LHCN-M2 (cell line): ENCODE measurements around the gene UGT2B7. TPM values are rescaled to one million over a fixed set of nuclear protein-coding genes. Genes with fewer than 3 reads are reported as not detected.
"Not testable (repeated sequence)": the region's sequence is repeated elsewhere in the genome, so short reads cannot be mapped to it uniquely, and the experiment has no call there.

ENCODE experiments used
- DNase-seq: peaks from one replicate; pipeline ENCODE4 v3.0.0-alpha.2; 2012; ENCODE audit warnings: low read depth
- polyA plus RNA-seq: library from polyadenylated mRNA; unstranded; fragments of >200 nt; gene quantifications from one replicate; pipeline ENCODE4 v1.2.1, GENCODE V29; 2012; ENCODE audit warnings: missing spikeins
- total RNA-seq: library from RNA; depleted of rRNA; stranded (reverse); fragments of >200 nt; gene quantifications from 2 replicates; pipeline ENCODE4 v1.2.3, GENCODE V29; 2014; rRNA removed

UGT2B7 gene
- total RNA-seq, result 0.57 and 1.2 TPM in 2 replicates
- 0.29 TPM for polyA plus RNA-seq

GRCh38 chr4:69096111-69096656 is at the start of gene UGT2B7:
Gene UGT2B7, plus strand, starts transcription at chr4:69096474. Its CDS starts 47 bp downstream, at chr4:69096521.
- no peak for DNase-seq

DNA sequence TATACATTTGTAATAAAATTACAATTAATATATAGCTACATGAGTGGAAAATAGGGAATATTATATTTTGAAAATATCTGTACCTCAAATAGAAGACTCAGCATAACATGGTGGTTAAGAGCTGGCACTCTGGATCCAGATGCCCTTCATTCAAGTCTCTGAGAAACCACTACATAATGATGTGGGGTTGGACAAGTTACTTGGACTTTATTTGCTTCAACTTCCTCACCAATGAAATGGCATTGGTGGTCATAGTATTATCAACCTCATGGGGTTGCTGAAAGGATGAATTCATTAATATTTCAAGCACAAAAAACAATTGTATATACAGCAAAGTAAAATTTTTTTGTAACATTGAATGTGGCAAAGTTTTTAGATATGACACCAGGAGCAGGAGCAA is 46.4 kb upstream of the UGT2B7 start:
- no peak for DNase-seq

- not testable (repeated sequence) for DNase-seq
Observed at GRCh38 chr4:69050853-69051575, 45.3 kb upstream of the UGT2B7 start.

DNA sequence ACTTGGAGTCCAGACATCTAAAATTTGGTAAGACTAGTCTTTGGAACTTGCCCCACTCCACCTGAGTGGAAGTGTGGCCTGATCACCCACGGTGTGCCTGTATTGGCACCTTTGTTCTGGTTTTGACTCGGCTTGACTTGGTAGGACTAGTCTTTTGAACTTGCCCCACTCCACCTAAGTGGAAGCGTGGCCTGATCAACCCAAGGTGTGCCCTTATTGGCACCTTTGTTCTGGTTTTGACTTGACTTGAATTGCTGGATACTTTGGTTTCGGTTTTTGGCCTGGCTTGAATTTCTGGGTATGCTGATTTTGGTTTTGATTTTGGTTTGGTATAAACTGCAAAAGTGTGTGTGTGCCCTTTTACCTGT is 44.7 kb upstream of the UGT2B7 start:
- no peak for DNase-seq

DNA sequence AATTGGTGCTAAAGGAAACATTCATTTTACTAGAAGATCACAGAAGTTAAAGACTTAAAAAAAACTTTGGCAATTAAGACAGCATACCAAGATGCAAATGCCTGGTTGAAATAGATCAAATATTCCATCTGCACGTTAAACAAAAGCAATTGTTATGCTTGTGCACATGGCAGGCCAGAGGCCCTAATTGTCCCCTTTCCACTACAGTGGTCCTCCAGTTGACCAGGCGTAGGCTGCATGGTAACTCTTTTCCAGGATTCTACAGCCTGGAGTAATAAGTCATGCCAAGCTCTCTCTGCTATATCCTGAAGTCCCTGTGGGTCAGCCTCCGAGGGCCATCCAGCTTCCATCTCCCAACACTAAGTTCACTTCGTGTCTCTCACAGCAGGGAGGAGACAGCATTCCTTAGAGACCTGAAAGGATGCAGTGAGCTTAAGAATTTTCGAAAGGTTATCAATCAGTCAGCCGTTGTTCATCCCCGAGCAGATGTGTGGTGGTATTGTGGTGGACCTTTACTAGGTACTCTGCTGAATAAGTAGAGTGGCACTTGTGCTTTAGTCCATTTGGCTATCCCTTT is 42.9 kb upstream of the UGT2B7 start:
- DNase-seq, result not testable (repeated sequence)

GRCh38 chr4:69054033-69054432 is 42.2 kb upstream of the UGT2B7 start:
- DNase-seq, result not testable (repeated sequence)

DNA sequence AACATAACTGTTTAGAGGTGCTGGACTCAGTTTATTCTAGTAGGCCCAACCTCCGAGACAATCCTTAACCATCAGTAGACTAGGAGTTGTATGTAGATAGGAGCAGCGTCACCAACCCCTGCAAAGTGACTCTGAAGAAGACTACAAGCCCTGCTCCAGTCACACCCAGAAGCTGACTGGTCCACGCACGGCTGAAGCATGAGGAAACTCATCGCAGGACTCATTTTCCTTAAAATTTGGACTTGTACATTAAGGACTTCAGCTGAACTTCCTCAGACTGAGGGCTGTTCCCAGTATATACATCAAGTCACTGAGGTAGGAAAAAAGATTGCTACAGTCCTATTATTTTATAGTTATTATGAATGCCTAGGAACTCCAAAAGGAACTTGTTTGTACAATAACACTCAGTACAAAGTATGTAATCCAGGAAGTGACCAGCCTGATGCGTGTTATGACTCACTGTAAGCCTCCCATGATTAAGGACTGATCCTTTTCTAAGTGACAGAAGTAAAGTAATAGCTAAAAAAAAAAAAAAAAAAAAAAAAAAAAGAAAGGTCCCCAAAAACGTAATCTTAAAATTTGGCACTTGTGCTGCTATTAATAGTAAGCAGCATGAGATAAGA is 41.6 kb upstream of the UGT2B7 start:
- DNase-seq, result peak; percentile 91

DNA sequence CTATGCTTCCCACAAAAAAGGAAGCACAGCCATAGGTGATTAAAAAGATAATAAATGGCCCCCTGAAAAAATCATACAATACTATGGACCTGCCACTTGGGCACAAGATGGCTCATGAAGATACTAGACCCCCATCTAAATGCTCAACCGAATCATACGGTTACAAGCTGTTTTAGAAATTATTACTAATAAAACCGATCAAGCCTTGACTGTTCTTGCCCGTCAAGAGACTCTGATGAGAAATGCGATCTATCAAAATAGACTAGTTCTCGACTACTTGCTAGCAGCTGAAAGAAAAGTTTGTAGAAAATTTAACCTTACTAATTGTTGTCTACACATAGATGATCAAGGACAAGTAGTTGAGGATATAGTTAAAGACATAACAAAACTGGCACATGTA is 40.1 kb upstream of the UGT2B7 start:
- DNase-seq, result no peak

DNA sequence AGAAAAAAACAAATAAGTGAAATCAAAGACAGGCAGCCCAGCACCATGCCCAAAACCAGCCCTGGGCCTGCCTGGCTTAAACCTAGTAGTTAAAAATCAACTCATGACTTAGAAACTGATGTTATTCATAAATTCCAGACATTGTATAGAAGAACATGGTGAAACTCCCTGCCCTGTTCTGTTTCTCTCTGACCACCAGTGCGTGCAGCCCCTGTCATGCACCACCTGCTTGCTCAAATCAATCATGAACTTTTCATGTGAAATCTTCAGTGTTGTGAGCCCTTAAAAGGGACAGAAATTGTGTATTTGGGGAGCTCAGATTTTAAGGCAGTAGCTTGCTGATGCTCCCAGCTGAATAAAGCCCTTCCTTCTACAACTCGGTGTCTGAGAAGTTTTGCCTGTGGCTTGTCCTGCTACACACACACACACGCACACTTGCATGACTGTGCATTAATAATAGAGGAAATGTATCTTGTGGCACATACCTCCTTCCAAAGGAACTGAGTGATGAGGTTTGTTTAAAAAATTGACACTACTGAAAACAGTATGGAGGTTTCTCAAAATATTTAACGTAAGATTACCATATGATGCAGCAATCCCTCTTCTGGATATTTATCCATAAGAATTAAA is 39.2 kb upstream of the UGT2B7 start:
- peak; percentile 79 for DNase-seq

GRCh38 chr4:69057620-69058409 is 38.5 kb upstream of the UGT2B7 start:
- peak; percentile 43 for DNase-seq

- DNase-seq, result no peak
Observed at GRCh38 chr4:69058410-69059059, 37.7 kb upstream of the UGT2B7 start.

DNA sequence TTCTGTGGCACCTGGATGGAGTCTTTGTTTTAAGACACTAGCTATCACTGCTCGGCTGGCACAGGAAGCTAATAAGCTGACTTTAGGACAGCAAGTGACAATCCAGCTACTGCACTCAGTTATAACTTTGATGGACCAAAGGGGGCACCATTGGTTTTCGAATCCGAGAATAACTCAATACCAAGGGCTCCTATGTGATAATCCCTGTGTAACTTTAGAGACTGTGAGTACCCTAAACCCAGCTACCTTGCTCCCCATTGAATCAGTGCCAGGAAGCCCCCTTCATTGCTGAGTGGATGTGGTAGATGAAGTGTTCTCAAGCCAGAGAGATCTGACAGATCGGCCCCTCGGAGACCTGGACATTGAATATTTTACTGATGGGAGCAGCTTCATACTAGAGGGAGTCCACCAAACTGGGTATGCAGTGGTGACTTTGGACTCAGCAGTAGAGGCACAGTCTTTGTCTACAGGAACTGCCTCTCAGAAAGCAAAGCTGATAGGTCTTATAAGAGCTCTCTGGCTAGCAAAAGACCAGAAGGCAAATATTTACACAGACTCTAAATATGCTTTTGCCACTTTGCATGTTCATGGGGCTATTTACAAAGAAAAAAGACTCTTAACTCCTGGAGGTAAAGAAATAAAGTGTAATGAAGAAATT is 35.5 kb upstream of the UGT2B7 start:
- no peak for DNase-seq

DNA sequence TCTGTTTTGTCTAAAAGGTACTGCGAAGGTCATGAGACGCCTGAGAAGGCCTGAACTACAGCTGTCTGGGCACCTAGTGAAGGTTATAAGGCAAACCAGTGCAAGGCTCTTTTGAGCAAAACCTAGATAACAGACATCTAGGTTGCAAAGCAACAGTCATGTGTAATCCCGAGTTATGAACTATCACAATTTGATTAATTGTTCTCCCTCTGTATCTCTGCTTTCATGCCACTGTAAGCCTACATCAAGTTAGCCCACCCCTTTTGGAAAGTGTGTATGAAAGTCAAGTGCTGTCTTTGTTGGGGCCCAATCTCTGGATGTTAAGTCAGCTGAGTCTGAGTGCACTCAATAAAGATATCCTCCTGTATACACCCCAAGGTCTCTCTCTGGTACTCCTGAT is 31.9 kb upstream of the UGT2B7 start:
- DNase-seq, result no peak

DNA sequence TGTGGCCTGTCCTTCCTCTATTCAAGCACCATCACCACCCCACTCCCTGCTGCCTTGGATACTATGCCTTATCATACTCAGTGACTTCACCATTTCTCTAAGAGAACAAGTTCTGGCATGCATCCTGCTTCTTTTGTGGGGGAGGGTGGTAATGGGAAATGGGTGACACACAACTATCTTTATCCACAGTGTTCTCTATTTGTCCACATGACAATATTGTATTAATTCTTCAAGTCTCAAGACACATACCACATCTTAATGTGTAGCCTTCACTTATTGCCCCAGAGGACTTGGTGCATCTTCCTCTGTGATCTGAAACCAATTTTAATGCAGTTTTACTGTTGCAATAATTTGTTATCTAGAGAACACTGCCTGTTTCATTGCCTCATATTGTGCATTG is 29.3 kb upstream of the UGT2B7 start:
- peak; percentile 30 for DNase-seq

DNA sequence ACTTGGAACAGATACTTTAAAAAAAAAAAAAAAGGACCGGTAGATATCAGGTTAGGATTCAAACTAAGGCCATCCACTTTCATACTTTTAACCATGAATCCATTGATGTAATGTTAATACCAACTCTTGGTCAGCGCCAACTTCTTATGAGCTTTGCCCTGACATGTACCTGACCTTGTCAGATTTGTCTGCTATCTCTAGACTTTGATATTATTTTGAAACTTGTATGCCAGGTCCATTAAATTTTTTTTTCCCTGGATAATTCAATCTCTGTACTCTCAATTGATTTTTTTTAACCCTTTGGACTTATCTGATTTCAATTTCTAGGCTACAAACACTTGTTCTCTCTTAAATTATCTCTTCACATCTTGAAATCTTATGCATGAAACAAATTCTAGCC is 27.2 kb upstream of the UGT2B7 start:
- no peak for DNase-seq

DNA sequence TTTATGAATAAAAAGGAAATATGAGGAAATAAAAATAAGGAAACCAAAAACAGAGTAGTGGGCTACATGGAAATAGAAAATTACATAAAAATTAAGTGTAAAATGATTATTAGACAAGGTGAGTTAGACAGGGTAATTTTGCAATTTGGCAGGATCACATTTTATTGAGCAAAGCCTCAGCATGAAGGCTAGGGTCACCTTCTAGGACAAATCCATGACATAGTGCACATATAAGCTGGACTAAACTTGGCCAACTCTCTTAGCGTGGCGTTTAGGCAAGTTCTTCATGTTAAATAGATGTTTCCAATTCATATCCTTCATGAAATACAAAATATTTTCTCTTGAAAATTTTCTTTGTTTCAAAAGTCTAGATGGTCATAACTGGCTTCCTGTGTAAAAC is 25.7 kb upstream of the UGT2B7 start:
- DNase-seq, result no peak

GRCh38 chr4:69071286-69071685 is 25.0 kb upstream of the UGT2B7 start:
- DNase-seq, result no peak

- no peak for DNase-seq
Observed at GRCh38 chr4:69073375-69073774, 22.9 kb upstream of the UGT2B7 start.

DNA sequence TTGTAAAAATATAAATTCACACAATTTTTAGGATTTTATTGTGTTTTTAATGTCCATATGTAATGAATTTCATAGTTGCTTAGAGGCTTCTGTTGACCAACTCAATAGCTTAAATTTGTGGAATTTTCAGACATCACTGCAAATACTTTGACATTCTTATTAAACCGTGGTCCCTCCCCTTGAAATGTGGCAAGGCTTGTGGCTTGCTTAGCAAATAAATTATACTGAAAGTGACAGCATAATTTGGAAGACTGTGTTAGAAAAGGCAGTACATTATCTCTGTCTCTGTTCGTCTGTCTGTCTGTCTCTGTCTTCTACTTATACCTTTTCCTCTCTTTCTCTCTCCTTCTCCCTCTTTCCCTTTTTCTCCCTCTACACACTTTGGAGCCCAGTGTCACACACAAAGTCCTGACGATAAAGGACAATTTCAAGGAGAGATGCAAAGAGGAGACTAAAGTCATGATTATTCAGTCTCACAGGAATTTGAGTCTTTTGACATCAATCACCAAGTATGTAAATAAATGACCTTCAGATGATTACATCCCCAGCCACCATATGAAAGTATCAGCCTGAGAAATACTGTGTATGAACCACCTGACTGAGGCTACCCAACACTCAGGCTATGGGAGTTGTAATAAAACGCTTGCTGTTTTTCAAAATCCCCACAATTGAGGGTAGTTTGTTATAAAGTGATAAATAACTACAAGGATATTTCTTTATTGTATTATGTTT is 21.0 kb upstream of the UGT2B7 start:
- peak; percentile 44 for DNase-seq

DNA sequence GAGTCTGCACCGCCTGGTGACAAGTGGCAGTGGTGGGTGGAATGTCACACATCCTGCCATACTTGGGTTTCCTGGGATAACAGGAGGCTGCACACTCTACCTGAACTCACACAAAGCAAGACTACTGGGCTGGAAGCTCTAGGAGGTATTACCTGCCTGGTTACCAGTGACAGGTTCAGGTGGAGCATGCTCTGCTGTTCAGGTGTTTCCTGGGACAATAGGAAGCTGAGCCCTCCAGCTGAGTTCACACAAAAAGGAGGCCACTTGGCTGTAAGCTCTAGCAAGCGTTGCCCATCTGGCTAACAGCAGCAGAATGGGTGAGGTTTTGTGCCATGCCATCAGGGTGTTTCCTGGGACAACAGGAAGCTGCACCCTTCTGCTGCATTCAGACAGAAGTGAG is 17.4 kb upstream of the UGT2B7 start:
- DNase-seq, result no peak
